Neural crest cell (in vitro differentiated cells): ENCODE results near the gene KRT9. TPM values are rescaled to one million over a fixed set of nuclear protein-coding genes. Genes with fewer than 3 reads are reported as not detected.

Source experiments
- DNase-seq: peaks from one replicate; pipeline ENCODE4 v3.0.0; 2021; ENCODE audit warnings: low read depth, mixed read lengths, low spot score
- H3K27ac Mint-ChIP-seq: one replicate; pipeline ENCODE4 v1.8.0; 2021; ENCODE audit warnings: mild to moderate bottlenecking, mixed read lengths; ENCODE audit not compliant: unreplicated experiment
- H3K27me3 Mint-ChIP-seq: 2 replicates; pipeline ENCODE4 v1.8.0; 2021; ENCODE audit warnings: low read depth, mild to moderate bottlenecking, mixed read lengths
- H3K36me3 Mint-ChIP-seq: 2 replicates; pipeline ENCODE4 v1.8.0; 2021; ENCODE audit warnings: low read depth, mild to moderate bottlenecking, mixed read lengths
- H3K4me1 Mint-ChIP-seq: 2 replicates; pipeline ENCODE4 v1.8.0; 2021; ENCODE audit warnings: mixed read lengths
- H3K4me3 Mint-ChIP-seq: one replicate; pipeline ENCODE4 v1.8.0; 2021; ENCODE audit warnings: mild to moderate bottlenecking, mixed read lengths
- H3K9me3 Mint-ChIP-seq: 2 replicates; pipeline ENCODE4 v1.8.0; 2021; ENCODE audit warnings: mixed read lengths
- CTCF ChIP-seq: fragments of 200-600 bp; sonication (generic); conservative IDR thresholded peaks from 2 replicates; pipeline ENCODE4 v1.5.0; 2021; ENCODE audit warnings: antibody characterized with exemption, mild to moderate bottlenecking
- total RNA-seq: library from RNA; stranded (reverse); gene quantifications from 2 replicates; pipeline ENCODE4 v1.2.1, GENCODE V29; 2021

KRT9 gene
- total RNA-seq, 1 donor from 2014 or later: not detected

- H3K27me3 Mint-ChIP-seq: peaks cover 44% of the 10 kb centered on the region
- no peaks in the 10 kb centered on the region for H3K9me3 Mint-ChIP-seq
- TF ChIP-seq CTCF: no peak
- H3K4me3 Mint-ChIP-seq: no peak overlapping the region
- H3K36me3 Mint-ChIP-seq: no peaks in the 10 kb centered on the region
- no peaks in the 10 kb centered on the region for H3K4me1 Mint-ChIP-seq
- H3K27ac Mint-ChIP-seq: no peak overlapping the region
- no peak for DNase-seq
These were observed 3.5 kb upstream of the KRT9 start for GRCh38 chr17:41575336-41575735.

GRCh38 chr17:41567317-41567716, 4.5 kb downstream of the KRT9 start:
- Mint-ChIP-seq H3K36me3 (no peaks in the 10 kb centered on the region), H3K27me3 (peaks cover 72% of the 10 kb centered on the region), H3K27ac (no peak overlapping the region), H3K4me1 (no peaks in the 10 kb centered on the region), H3K4me3 (no peak overlapping the region), H3K9me3 (no peaks in the 10 kb centered on the region)
- no peak for TF ChIP-seq CTCF
- no peak for DNase-seq

GRCh38 chr17:41565338-41565737, 6.5 kb downstream of the KRT9 start:
- H3K27ac Mint-ChIP-seq: no peak overlapping the region
- no peaks in the 10 kb centered on the region for H3K9me3 Mint-ChIP-seq
- DNase-seq: no peak
- no peak for TF ChIP-seq CTCF
- no peaks in the 10 kb centered on the region for H3K36me3 Mint-ChIP-seq
- H3K27me3 Mint-ChIP-seq: peaks cover 64% of the 10 kb centered on the region
- H3K4me3 Mint-ChIP-seq: no peak overlapping the region
- no peaks in the 10 kb centered on the region for H3K4me1 Mint-ChIP-seq

GRCh38 chr17:41563607-41564170, 8.2 kb downstream of the KRT9 start:
- Mint-ChIP-seq H3K27ac (no peak overlapping the region), H3K36me3 (no peaks in the 10 kb centered on the region), H3K9me3 (no peaks in the 10 kb centered on the region), H3K4me3 (no peak overlapping the region), H3K27me3 (peaks cover 49% of the 10 kb centered on the region), H3K4me1 (no peaks in the 10 kb centered on the region)
- TF ChIP-seq CTCF: no peak
- no peak for DNase-seq

GRCh38 chr17:41561554-41561953, 10.3 kb downstream of the KRT9 start:
- no peak for DNase-seq
- Mint-ChIP-seq H3K9me3 (no peaks in the 10 kb centered on the region), H3K27ac (no peak overlapping the region), H3K36me3 (no peaks in the 10 kb centered on the region), H3K4me3 (no peak overlapping the region), H3K27me3 (peaks cover 44% of the 10 kb centered on the region), H3K4me1 (no peaks in the 10 kb centered on the region)
- TF ChIP-seq CTCF: no peak
